GM21825 (cell line): ENCODE results near the gene POLR3F.
"Not testable (repeated sequence)": the region's sequence is repeated elsewhere in the genome, so short reads cannot be mapped to it uniquely, and the experiment has no call there.

Source experiments
- ATAC-seq: cut with Tn5 transposase; IDR thresholded peaks from one replicate; pipeline ENCODE4 v1.9.1; 2021; ENCODE audit warnings: mild to moderate bottlenecking, moderate library complexity; ENCODE audit not compliant: unreplicated experiment

The POLR3F gene

GRCh38 chr20:18466894-18467730, at the start of gene POLR3F, which contains the start of gene DZANK1:
TSS of gene POLR3F (plus strand) at chr20:18467390. CDS start at chr20:18467507, 117 bp downstream.
TSS of gene DZANK1 (minus strand) at chr20:18467030. CDS start at chr20:18465358, 1,672 bp downstream.
- peak; percentile 96 for ATAC-seq

DNA sequence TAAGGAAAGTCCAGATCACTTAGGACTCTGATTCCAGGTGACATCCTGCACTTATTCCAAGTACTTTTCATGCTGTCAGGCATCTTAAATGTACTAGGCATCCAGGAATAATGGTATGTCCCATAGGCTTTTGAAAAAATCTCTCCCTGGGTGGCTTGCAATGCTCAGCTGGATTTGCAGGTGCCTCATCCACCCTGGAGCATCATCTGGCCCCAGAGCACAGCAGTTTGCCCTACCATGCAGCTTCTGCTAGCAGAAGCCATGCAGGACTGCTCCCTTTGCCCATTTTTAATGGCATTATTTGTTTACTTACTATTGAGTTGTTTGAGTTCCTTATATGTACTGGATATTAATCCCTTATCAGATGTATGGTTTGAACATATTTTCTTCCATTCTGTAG, 45.6 kb upstream of the POLR3F start:
- ATAC-seq = no peak

- no peak for ATAC-seq
Observed at GRCh38 chr20:18427214-18427613, 40.0 kb upstream of the POLR3F start.

GRCh38 chr20:18428490-18429173, 38.6 kb upstream of the POLR3F start:
- ATAC-seq = no peak

GRCh38 chr20:18430172-18430826, 36.9 kb upstream of the POLR3F start:
- no peak for ATAC-seq

DNA sequence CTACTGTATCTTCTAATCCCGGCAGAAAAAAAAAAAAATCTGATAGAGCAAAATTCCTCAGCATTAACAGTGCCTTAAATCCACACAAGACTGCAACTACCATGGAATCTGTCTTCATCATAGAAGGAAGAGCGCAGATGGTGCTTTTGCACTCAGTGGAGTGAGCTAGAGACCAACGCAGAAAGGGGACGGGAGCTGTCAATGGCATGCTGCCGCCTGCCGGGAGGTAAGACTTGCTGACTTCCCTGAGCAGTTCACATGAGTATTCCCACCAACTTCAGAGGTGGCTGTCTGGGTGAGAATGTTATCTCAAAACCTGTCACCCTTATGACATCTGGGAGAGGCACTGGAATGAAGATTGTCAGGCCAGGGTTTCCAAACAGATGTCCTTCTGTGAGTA, 36.0 kb upstream of the POLR3F start:
- no peak for ATAC-seq

GRCh38 chr20:18436847-18437246, 30.3 kb upstream of the POLR3F start:
- ATAC-seq = no peak

DNA sequence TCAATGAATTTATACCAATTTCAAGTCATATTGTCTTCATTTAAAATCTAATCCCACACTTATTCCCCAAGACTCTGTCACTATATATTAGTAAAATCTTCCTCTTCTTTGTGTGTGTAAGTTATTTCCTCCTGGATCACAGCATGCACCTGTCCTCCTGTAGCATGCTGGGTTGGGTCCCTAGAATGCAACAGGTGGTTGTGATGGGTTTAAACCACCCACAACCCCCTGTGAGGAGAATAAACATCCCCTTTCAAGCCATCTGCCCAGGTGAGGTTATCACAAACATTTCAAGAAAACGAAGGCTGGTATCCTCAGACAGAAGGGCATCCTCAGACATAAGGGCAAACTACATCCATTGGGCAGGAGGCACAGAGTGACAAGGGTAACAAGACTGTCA, 26.8 kb upstream of the POLR3F start:
- ATAC-seq = no peak

DNA sequence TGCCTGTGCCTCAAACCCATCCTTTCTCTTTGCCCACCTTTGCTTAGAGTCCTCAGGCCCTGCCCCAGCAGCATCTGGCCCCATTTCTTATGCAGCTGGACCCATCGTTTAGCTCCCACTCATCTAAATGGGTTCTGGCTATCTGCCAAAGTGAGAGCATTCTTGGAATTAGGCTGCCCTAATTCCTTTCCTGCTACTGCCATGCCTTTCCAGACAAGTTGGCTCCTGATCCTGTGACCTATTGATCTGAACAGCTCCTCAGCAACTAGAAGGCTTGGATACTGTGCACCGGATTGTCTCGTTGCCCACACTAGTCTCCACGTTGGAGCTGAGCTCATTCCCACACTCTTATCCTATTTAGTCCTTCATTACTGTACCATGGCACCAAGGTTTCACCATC, 23.3 kb upstream of the POLR3F start:
- ATAC-seq = no peak

DNA sequence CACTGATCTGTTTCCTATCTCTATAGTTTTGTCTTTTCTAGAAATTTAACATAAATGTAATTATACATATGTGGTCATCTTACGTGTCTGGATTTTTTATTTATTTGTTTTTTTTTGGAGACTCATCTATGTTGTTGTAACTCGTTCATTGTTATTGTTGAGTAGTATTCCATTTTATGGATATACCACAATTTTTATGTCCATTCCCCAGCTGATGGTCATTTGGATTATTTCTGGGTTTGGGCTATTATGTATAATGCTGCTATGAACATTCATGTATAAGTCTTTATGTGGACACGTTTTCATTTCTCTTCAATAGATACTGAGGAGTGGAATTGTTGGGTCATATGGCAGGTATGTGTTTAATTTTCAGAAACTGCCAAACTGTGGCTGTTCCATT, 10.6 kb upstream of the POLR3F start:
- no peak for ATAC-seq

GRCh38 chr20:18465536-18466200, 1.5 kb upstream of the POLR3F start:
- no peak for ATAC-seq

GRCh38 chr20:18466574-18466893, 656 bp upstream of the POLR3F start:
- ATAC-seq = no peak

DNA sequence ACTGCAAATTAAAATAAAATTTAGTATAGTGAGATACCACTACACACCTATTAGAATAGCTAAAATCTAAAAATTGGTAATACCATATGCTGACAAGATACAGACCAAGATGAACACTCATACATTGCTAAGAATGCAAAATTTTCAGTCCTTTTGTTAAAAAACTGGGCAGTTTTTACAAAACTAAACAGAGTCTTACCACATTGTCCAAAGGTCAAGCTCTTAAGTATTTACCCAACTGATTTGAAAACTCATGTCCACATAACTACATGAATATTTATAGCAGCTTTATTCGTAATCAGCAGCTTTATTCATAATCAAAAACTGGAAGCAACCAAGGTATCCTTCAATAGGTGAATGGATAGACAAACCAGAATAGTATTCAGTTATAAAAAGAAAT, 10.0 kb downstream of the POLR3F start:
- no peak for ATAC-seq

DNA sequence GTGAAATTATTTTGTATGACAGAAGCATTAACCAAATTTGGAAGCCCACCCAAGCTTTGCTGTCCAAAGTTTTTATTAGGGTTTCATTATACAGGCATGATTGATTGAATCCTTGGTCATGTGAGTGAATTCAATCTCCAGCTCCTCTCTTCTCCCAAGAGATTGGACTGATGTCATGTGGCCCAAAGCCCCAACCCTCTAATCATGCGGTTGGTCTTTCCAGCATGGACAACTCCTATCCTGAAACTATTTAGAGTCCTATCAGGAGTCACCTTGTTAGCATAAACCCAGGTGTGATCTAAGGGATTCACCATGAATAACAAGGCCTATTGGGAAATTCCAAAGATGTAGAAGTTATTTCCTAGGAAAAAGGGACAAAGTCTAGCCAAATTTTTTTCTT, 10.6 kb downstream of the POLR3F start:
- ATAC-seq = no peak

GRCh38 chr20:18481596-18481995, 14.4 kb downstream of the POLR3F start:
- no peak for ATAC-seq

DNA sequence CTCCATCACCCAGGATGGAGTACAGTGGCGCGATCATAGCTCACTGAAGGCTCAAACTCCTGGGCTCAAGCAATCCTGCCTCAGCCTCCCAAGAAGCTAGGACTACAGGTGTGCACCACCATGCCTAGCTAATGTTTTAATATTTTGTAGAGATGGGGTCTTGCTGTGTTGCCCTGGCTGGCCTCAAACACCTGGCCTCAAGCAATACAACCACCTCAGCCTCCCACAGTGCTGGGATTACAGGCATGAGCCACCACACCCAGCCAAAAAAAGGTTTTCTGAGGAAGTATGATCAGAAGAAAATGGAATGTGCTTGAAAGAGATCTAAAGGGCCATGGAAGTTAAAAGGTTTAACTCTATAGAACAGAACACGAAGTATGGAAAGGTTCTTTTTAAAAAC, 21.1 kb downstream of the POLR3F start:
- ATAC-seq = no peak

- ATAC-seq = no peak
Observed at GRCh38 chr20:18496042-18496441, 28.9 kb downstream of the POLR3F start.

- ATAC-seq = peak; percentile 100
Observed at GRCh38 chr20:18496740-18497592, 29.8 kb downstream of the POLR3F start, which contains the start of gene RBBP9. TSS of gene RBBP9 (minus strand) at chr20:18497225. CDS start at chr20:18497167, 58 bp downstream.

GRCh38 chr20:18497603-18498002, 30.4 kb downstream of the POLR3F start:
- ATAC-seq = no peak

DNA sequence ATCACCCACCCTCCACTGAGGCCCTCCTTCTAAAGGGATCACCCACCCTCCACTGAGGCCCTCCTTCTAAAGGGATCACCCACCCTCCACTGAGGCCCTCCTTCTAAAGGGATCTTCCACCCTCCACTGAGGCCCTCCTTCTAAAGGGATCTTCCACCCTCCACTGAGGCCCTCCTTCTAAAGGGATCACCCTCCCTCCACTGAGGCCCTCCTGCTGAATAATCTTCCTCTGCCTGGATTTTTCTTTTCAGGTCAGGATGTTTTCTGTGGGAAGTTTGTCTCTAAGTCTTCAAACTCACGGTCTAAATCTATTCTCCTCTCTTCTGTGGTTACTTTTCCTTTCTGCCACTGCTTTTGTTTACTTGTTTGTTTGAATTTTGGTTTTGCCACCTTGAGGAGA, 34.5 kb downstream of the POLR3F start:
- not testable (repeated sequence) for ATAC-seq
